Frontal cortex (tissue), 4 donors: ENCODE data around the gene AKR7A3. TPM values are rescaled to one million over a fixed set of nuclear protein-coding genes. Genes with fewer than 3 reads are reported as not detected.

ENCODE experiments used
- DNase-seq, 2 donors: peaks; one replicate each; pipeline ENCODE4 v3.0.0; 2012; ENCODE audit warnings: low spot score in 2 of 2
- FAIRE-seq: peaks from 2 replicates; lab custom pipeline; 2012; peaks lifted over from hg19 to GRCh38; lab: Jason Lieb, UNC
- total RNA-seq: library from RNA; depleted of rRNA; stranded (reverse); fragments of >200 nt; gene quantifications from one replicate; pipeline ENCODE4 v1.2.3, GENCODE V29; 2014
- donor health status: control.
- donor health status: control.
- donor health status: control.

AKR7A3 gene
- total RNA-seq, 1 donor from 2014 or later, result 1.2 TPM

DNA sequence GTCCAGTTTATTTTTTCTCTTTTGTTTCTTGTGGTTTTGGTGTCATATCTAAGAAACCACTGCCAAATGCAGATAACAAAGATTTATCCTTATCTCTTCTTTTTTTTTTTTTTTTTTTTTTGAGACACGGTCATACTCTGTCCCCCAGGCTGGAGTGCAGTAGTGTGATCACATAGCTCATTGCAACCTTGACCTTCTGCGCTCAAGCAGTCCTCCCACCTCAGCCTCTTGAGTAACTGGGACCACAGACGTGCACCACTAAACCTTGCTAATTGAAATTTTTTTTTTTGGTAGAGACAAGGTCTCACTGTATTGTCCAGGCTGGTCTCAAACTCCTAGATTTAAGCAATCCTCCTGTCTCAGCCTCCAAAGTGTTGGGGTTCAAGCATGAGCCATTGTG lies 32.5 kb upstream of the AKR7A3 start:
- FAIRE-seq (no peak), DNase-seq (no peak)

GRCh38 chr1:19319196-19319595 lies 30.6 kb upstream of the AKR7A3 start:
- DNase-seq, result no peak
- FAIRE-seq, result no peak

DNA sequence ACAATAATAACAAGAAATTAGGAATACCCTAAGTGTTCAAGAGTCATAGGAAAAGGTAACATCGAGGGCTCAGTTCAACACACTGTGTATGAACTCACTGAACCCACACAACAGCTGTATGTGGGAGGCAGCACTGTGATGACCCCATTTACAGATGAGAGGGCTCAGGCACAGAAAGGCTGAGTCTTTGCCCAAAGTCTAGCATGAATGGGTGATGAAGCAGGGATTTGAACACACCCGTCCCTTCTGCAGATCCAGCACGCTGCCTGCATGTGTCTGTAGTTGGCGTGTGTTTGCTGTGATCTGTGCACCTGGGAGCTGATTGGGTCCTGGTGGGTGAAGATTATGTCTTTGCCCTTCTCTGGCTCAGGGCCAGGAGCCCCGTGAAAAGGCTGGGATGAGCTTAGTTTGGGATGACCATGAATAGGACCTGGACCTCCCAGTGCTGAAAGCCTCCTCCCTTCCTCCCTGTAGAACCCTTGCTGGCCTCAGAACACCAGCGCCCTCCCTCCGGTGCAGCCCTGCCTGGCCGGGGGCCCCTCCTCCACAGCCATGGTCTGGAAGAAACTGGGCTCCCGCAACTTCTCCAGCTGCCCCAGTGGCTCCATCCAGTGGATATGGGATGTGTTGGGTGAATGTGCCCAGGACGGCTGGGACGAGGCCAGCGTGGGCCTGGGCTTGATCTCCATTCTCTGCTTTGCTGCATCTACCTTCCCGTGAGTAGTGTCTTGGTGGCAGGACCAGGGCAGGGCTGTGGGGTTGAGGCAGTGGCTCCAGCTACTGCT lies 28.7 kb upstream of the AKR7A3 start:
- FAIRE-seq, result no peak

DNA sequence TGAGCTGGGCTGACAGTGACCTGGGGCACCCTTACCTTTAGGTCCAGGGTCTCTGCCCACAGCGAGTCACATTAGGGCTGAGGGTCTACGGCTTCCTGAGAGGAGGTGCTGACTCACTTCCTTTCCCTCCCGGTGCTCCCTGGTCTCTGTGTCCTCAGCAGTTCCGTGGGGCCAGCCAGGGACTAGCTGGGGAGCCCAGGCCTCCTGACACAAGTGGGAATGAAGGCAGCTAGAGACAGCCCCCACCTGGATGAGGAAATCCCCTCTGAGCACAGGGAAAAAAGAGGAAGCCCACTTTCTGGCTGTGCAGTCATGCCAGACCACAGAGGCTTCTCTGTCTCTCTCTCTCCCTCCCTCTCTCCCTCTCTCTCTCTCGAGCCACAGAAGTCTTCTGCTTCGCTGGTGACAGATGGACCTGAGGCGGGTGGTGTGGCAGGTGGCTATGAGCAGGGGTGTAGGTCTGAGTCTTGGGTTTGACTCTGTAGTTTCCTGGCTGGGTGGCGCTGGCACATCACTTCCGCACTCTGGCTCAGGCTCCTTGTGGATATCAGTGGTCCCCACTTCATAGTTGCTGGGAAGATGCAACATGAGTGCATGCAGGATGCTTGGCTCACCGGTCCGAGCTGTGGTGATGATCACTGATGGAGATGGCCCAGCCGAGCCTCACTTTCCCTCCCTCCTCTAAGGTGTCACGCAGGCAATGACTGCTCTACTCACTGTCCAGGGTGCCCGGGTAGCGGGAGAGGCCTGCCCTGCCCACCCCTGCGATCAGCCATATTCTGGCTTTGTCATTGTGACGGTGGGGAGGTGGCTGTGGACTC lies 27.0 kb upstream of the AKR7A3 start:
- no peak for FAIRE-seq
- DNase-seq, result no peak

More for the DNA sequence above, 28.7 kb upstream of the AKR7A3 start:
- no peak for DNase-seq

- DNase-seq (no peak), FAIRE-seq (no peak)
These were observed 25.7 kb upstream of the AKR7A3 start for GRCh38 chr1:19313961-19314882.

GRCh38 chr1:19313636-19313959 lies 25.0 kb upstream of the AKR7A3 start:
- FAIRE-seq (no peak), DNase-seq (no peak)

DNA sequence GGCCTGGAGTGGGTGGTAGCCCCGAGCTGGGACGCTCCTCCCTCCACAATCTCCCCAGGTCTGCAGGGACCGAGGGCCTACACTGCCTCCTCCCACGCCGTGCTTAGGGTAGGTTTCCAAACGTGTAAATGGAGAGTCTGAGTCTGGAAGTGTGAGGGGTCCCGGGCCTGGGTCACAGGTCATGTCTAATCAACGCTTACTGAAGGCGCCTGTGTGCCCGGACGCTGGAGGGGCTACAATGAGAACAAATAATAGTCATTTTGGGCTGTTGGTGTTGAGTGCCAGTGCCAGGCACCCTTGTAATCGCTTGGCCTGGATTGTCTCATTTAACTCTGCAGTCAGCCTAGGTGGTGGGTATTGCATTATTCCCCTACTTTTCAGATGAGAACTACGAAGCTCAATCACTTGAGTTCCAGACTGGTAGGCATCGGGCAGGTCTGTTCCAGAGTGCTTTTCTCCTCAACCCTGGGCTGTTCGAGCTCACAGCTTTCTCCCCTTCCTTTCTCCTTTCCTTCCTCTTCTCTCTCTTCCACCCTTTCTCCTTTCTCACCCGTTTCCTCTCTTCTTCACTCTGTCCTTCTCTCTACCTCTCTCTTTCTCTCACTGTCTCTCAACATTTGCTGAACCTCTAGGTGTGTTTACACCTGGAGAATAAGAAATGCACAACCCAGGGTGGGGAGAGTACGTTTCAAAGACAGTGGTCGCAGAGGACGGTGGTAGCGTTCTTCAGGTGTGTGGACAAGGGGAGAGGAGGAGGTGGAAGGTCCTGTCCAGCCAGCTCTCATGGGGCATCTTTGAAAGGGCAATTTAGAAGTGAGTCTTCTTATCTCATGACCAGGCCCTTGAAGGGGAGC lies 24.4 kb upstream of the AKR7A3 start:
- DNase-seq (no peak), FAIRE-seq (no peak)

DNA sequence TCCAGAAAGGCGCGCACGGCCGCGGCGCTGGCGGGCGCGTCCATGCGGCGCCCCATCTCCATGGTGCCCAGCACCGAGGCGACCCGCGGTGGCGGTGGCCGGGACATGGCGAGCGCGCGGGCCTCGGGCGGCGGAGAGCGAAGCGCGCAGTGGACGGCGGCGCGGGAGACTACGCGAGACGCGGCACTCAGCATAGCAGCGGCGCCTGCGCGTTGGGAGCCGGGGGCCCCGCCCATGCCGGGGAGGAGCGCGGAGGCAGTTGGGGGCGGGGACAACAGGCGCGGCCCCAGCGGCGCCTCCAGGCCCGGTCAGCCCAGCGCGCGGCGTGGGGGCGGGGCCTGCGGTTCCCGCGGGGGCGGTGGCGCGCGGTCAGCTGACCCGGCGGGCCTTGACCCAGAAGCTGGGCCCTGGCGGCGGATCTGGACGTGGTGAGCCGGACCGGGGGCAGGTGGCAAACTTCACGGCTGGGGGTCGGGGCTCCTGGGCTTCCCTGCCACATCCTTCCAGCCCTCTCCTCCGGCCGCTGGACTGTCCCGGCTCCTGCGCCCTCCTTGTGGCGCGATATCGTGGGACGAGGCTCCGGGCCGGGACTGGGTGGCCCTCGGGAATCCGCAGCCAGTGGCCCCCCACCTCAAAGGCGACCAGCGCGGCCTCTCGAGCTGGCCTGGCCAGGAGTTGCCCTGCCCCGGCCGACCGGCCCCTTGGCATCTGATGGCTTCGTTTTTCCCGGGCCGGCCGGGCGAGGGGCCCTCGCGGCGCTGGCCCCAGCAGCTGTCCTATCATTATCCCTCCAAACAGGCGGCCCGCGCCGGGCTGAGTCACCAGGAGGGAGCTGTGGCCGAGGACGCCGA lies 23.6 kb upstream of the AKR7A3 start, which contains the start of the genes AKR7A2 and SLC66A1:
Gene AKR7A2 (minus strand): TSS at position 214 of the 851 bp plus-strand sequence. CDS start 20 bp downstream, at position 194.
Gene SLC66A1 (plus strand): TSS at position 396 of the 851 bp plus-strand sequence. CDS start 5,352 bp downstream, outside the sequence.
- peak; percentile 99 to 100 for DNase-seq
- no peak for FAIRE-seq

GRCh38 chr1:19311503-19311930 lies 22.9 kb upstream of the AKR7A3 start:
- DNase-seq, result peak in 1 of 2 donors; percentile 46
- no peak for FAIRE-seq

GRCh38 chr1:19310720-19311502 lies 22.3 kb upstream of the AKR7A3 start:
- FAIRE-seq (no peak), DNase-seq (no peak)

GRCh38 chr1:19310061-19310460 lies 21.5 kb upstream of the AKR7A3 start:
- DNase-seq, result no peak
- no peak for FAIRE-seq

DNA sequence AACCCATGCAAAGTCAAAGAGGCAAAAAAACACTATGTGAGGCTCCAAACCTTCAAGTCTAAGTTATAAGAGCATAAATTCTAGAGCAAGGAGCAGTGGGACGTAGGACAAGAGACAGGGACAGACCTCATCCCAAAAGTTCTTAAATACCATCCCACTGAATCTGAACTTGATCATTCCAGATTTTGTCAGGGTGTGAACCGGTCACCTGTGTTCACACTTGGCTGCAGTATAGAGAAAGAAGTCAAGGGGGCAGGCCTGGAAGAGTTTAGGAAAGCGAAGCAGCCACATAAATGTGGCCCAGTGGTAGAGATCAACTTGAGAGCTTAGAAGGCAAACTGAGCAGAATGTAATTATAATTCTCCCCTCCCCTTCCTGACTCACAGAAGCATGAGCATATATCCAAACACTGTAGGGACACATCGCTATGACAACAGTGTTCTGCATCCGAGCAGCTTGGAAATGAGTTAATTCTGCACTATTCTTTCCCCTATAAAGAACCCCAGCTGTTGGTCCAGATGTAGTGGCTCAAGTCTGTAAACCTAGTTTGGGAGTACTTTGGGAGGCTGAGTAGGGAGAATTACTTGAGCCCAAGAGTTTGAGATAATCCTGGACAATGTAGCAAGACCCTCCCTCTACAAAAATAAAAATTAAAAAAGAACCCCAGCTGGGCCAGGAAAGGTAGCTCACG lies 20.7 kb upstream of the AKR7A3 start:
- FAIRE-seq, result no peak
- DNase-seq, result no peak

DNA sequence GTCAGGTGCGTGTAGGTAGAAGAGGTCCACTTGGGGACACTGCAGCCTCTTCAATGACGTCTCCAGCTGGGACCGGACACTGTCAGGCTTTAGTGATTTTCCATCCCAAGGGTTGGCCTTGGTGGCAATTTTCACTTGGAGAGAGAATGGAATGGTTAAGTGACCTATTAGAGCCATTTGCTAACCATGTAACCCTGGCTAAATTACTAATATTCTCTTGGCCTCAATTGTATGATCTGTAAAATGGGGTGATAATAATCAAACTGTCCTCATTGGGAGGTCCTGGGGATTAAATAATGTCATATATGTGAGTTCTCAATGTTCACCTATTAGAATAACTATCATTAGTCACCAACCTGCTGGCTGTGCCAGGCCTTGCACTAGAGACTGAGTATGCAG lies 19.9 kb upstream of the AKR7A3 start:
- FAIRE-seq (no peak), DNase-seq (no peak)

DNA sequence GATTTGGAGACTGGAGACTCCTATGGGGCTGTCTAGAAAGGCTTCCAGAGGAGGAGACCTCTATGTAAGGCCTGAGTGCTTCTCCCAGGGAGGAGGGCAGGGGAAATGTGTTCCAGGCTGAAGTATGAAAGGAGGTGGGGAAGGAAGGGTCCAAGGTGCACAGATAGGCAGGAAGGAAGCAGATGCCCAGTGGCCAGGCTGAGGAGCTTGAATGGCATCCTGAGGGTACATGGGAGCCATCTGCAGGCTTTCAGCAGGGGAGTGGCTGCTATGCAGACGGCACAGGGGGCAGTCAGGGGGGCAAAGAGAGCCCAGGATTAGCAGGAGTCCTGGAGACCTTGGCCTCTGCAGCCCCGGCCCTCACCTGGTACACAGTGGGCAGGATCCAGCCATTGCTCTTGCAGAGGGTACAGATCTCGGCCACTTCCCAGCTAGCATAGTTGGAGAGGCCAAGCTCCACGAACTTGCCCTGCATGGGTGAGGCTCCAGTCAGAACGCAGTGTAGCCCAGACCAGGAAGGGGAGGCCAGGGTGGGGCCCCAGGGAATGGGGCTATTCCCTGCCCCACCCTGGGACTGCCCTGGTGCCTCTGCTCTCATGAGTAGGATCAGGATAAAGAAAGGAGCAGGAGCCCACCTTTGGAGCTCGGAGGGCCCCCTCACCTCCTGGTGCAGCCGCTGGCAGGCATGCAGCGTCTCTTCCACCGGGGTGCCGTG lies 19.4 kb upstream of the AKR7A3 start:
- DNase-seq (no peak), FAIRE-seq (no peak)

DNA sequence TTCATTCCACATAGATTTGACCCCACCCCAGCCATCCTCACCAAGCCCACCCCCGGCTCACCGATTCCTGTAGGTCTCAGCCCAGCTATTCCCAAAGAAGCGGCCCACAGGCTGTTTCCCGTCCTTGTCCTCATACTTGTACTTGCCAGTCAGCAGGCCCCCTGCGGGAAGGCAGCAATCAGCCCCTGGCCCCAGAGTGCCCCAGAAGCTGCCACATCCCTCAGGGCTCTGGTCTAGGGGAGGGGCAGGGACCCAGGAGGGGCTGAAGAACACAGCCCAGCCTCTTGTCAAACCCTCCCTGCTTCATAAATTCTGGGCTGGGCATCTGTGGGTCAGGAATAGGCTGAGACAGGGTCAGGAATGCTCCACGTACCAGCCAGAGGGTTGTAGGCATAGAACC lies 18.4 kb upstream of the AKR7A3 start:
- FAIRE-seq (no peak), DNase-seq (no peak)

DNA sequence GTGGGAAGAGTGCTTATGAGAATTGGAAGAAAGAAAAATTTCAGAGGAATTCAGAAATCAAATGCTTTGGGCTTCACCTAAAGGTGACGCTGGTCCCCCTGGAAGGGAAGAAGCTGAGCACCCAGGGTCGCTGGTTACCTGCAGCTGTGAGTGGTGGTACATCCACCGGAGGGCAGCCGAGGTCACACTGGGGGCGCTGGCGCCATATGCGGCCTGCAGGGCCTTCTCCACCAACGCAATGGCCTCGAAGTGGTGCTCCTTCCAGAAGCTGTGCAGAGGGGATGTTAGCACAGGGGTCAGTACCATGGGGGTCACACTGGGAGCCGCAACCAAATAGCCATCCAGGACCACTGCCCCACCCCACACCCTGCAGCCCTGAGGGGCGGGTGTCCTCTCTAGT lies 17.3 kb upstream of the AKR7A3 start:
- FAIRE-seq, result no peak
- DNase-seq, result no peak
